ENCODE measurements around the gene HEY2. TPM values are rescaled to one million over a fixed set of nuclear protein-coding genes. Genes with fewer than 3 reads are reported as not detected.

The HEY2 gene
- total and polyA plus RNA-seq, 2 donors (not counting 3 experiments of a cell fraction or from before 2014, with no cell fraction given): 0.07 TPM; not detected in 1

DNA sequence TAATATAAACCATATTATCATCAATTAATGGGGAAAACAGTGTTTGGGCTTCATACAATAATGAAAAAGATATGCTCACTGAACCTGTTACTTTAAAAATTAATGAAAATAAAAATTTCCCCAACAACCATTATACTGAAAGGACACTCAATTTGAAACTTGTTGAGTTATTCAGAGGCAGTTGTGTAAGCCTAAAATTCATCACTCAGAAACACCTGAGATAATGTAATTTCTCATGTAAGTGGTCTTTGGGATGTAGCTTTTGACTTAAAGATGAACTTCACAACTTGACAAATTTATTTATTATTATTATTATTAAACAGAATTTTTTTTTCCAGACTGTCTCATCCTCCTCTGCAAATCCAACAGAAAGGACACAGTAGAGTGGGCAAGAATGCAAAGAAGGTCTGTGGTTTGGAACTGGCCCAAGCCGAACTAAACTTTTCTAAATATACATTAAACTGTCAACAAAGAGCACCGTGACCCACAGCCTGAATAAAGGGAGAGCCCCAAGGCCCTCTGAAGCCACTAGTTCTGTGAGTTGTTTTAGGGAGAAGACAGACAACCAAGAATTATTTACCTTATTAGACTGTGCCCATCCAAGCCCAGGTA, 32.2 kb upstream of the HEY2 start:
- ChIA-PET POLR2A (no interaction called here), CTCF (no interaction called here)
- H4K20me1 ChIP-seq (replicated peaks; ENCODE audit: control insufficient read depth, extremely low read depth, insufficient read depth, low read length): no peaks in the 10 kb centered on the region
- no peaks in the 10 kb centered on the region for H3K4me1 ChIP-seq (ENCODE audit: control insufficient read depth, extremely low read depth, insufficient read depth, low read length)
- no peaks in the 10 kb centered on the region for H3K9me1 ChIP-seq (replicated peaks; ENCODE audit: control insufficient read depth, extremely low read depth, insufficient read depth, low read length)
- DNase-seq (ENCODE audit: low read depth, low spot score) (no peak), FAIRE-seq (no peak)
- H3K27me3 ChIP-seq (ENCODE audit: control insufficient read depth in 2 of 2, insufficient read depth in 2 of 2, low read length in 2 of 2): no peaks in the 10 kb centered on the region
- no peak overlapping the region for H3K4me3 ChIP-seq (replicated peaks in 1 of 3; ENCODE audit: insufficient read depth in 1 of 3, low read depth in 1 of 3, low read length in 3 of 3)
- H3K79me2 ChIP-seq (ENCODE audit: control insufficient read depth, insufficient read depth, low read length): no peaks in the 10 kb centered on the region
- H3K4me2 ChIP-seq (ENCODE audit: insufficient read depth, low read length): no peak overlapping the region
- no peak overlapping the region for H2AFZ ChIP-seq (ENCODE audit: low read depth, low read length)
- intact Hi-C loops (cut with micrococcal nuclease) (no loop called here), dilution Hi-C loops (cut with MboI; ENCODE audit: extremely low pct_ligation_motif_present, low sequenced_read_pairs) (no loop called here)
- no peak overlapping the region for H3K27ac ChIP-seq (ENCODE audit: insufficient read depth, low read depth, low read length)
- no TSS peak for BruUV-seq (replicated peaks)
- H3K9me3 ChIP-seq (replicated peaks; ENCODE audit: control insufficient read depth, insufficient read depth, low read length): no peaks in the 10 kb centered on the region
- TF ChIP-seq, protein P1, sequence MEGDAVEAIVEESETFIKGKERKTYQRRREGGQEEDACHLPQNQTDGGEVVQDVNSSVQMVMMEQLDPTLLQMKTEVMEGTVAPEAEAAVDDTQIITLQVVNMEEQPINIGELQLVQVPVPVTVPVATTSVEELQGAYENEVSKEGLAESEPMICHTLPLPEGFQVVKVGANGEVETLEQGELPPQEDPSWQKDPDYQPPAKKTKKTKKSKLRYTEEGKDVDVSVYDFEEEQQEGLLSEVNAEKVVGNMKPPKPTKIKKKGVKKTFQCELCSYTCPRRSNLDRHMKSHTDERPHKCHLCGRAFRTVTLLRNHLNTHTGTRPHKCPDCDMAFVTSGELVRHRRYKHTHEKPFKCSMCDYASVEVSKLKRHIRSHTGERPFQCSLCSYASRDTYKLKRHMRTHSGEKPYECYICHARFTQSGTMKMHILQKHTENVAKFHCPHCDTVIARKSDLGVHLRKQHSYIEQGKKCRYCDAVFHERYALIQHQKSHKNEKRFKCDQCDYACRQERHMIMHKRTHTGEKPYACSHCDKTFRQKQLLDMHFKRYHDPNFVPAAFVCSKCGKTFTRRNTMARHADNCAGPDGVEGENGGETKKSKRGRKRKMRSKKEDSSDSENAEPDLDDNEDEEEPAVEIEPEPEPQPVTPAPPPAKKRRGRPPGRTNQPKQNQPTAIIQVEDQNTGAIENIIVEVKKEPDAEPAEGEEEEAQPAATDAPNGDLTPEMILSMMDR (IDR thresholded peaks at IDR 0.05; ENCODE audit: extremely low read depth in 1 of 2, insufficient read depth in 1 of 2, low read depth in 1 of 2, low read length in 2 of 2): no peak
- TF ChIP-seq EZH2 (IDR thresholded peaks at IDR 0.05; ENCODE audit: borderline replicate concordance, low read depth, low read length, severe bottlenecking) (no peak), FOS (IDR thresholded peaks at IDR 0.05; ENCODE audit: borderline replicate concordance, insufficient read depth, low read length) (no peak), MYC (IDR thresholded peaks at IDR 0.05; ENCODE audit: low read depth, low read length) (no peak), POLR2AphosphoS5 (IDR thresholded peaks at IDR 0.05; ENCODE audit: insufficient read depth, low read depth, low read length) (no peak), GATA2 (IDR thresholded peaks at IDR 0.05; ENCODE audit: insufficient read depth, insufficient read length, low read depth, low read length) (no peak), POLR2A (IDR thresholded peaks at IDR 0.05; ENCODE audit: low read depth, low read length) (no peak), JUN (IDR thresholded peaks at IDR 0.05; ENCODE audit: borderline replicate concordance, insufficient read depth, insufficient read length, low read depth) (no peak)
- TF ChIP-seq, protein P2, sequence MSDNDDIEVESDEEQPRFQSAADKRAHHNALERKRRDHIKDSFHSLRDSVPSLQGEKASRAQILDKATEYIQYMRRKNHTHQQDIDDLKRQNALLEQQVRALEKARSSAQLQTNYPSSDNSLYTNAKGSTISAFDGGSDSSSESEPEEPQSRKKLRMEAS (IDR thresholded peaks at IDR 0.05; ENCODE audit: insufficient read depth, insufficient read length): no peak
- no peaks in the 10 kb centered on the region for H3K36me3 ChIP-seq (ENCODE audit: control insufficient read depth in 2 of 2, extremely low read depth in 1 of 2, insufficient read depth in 2 of 2, low read length in 2 of 2)
- H3K9ac ChIP-seq (replicated peaks; ENCODE audit: extremely low read depth, insufficient read depth, low read length): no peak overlapping the region

All from endothelial cell of umbilical vein (primary cell).